ENCODE results near the gene ZNF670. TPM values are rescaled to one million over a fixed set of nuclear protein-coding genes. Genes with fewer than 3 reads are reported as not detected.

Gene ZNF670
- total and polyA plus RNA-seq, 9 donors, result 1.3 to 5.3 (median 4.1) TPM

- H3K36me3 ChIP-seq, result no peaks in the 10 kb centered on the region
- H3K27ac ChIP-seq, result no peak overlapping the region
- H3K4me3 ChIP-seq, result no peak overlapping the region
- no peaks in the 10 kb centered on the region for H3K27me3 ChIP-seq
- no peak for DNase-seq
- 89 to 91% (median 89%) methylated on average over 15 of the region's 15 CpGs for WGBS, 3 donors
- intact Hi-C loops (cut with DNase I), result no loop called here
- H3K9me3 ChIP-seq, result no peaks in the 10 kb centered on the region
- TF ChIP-seq POLR2A (IDR thresholded peaks at IDR 0.05) (no peak), CTCF (IDR thresholded peaks at IDR 0.05) (no peak), EP300 (IDR thresholded peaks at IDR 0.05) (no peak)
- H3K4me1 ChIP-seq (ENCODE audit: insufficient read depth), result peaks cover 4% of the 10 kb centered on the region
Measured at GRCh38 chr1:247105966-247106365, 27.4 kb upstream of the ZNF670 start.

GRCh38 chr1:247104965-247105364 is 26.4 kb upstream of the ZNF670 start:
- H3K4me3 ChIP-seq, result peak overlapping the region; percentile 96
- no peaks in the 10 kb centered on the region for H3K27me3 ChIP-seq
- H3K27ac ChIP-seq, result no peak overlapping the region
- H3K36me3 ChIP-seq, result no peaks in the 10 kb centered on the region
- WGBS, 3 donors, result 32 to 57% (median 47%) methylated on average over 13 of the region's 13 CpGs
- DNase-seq, result no peak
- H3K4me1 ChIP-seq (ENCODE audit: insufficient read depth), result peaks cover 1% of the 10 kb centered on the region
- no peaks in the 10 kb centered on the region for H3K9me3 ChIP-seq
- TF ChIP-seq CTCF (IDR thresholded peaks at IDR 0.05), result no peak
- TF ChIP-seq POLR2A (IDR thresholded peaks at IDR 0.05), result no peak
- TF ChIP-seq EP300 (IDR thresholded peaks at IDR 0.05), result no peak
- intact Hi-C loops (cut with DNase I), result no loop called here

GRCh38 chr1:247103859-247104591 is 25.4 kb upstream of the ZNF670 start, which contains the start of gene ZNF669:
ZNF669 (minus strand) TSS chr1:247104356; CDS start chr1:247104199, 157 bp downstream.
- intact Hi-C loops (cut with DNase I), result no loop called here
- H3K27ac ChIP-seq, result peak within 1 kb of the TSS; percentile 22 to 49
- TF ChIP-seq CTCF (IDR thresholded peaks at IDR 0.05) (no peak), POLR2A (IDR thresholded peaks at IDR 0.05) (peak; percentile 43), EP300 (IDR thresholded peaks at IDR 0.05) (no peak)
- no peaks in the 10 kb centered on the region for H3K9me3 ChIP-seq
- H3K36me3 ChIP-seq, result no peaks in the 10 kb centered on the region
- no peaks in the 10 kb centered on the region for H3K27me3 ChIP-seq
- WGBS, 3 donors, result 0% methylated on average over 46 to 58 of the region's 58 CpGs
- H3K4me1 ChIP-seq (ENCODE audit: insufficient read depth), result peaks cover 8% of the 10 kb centered on the region
- DNase-seq, result peak; percentile 92 to 96 (median 93)
- H3K4me3 ChIP-seq, result peak within 1 kb of the TSS; percentile 96

- DNase-seq, result no peak
- H3K27me3 ChIP-seq, result no peaks in the 10 kb centered on the region
- H3K9me3 ChIP-seq, result no peaks in the 10 kb centered on the region
- H3K36me3 ChIP-seq, result no peaks in the 10 kb centered on the region
- no peak for TF ChIP-seq POLR2A (IDR thresholded peaks at IDR 0.05)
- 91 to 97% (median 92%) methylated on average over 1 of the region's 1 CpG for WGBS, 3 donors
- no peak overlapping the region for H3K4me3 ChIP-seq
- H3K27ac ChIP-seq, result no peak overlapping the region
- H3K4me1 ChIP-seq (ENCODE audit: insufficient read depth), result peaks cover 8% of the 10 kb centered on the region
- intact Hi-C loops (cut with DNase I), result no loop called here
Measured at GRCh38 chr1:247102381-247102780, 23.8 kb upstream of the ZNF670 start.

GRCh38 chr1:247100676-247101279 is 22.2 kb upstream of the ZNF670 start:
- TF ChIP-seq CTCF (IDR thresholded peaks at IDR 0.05) (no peak), EP300 (IDR thresholded peaks at IDR 0.05) (no peak), POLR2A (IDR thresholded peaks at IDR 0.05) (no peak)
- Histone ChIP-seq H3K27ac (no peak overlapping the region), H3K4me3 (no peak overlapping the region), H3K9me3 (no peaks in the 10 kb centered on the region), H3K4me1 (ENCODE audit: insufficient read depth) (peaks cover 8% of the 10 kb centered on the region), H3K36me3 (no peaks in the 10 kb centered on the region), H3K27me3 (no peaks in the 10 kb centered on the region)
- intact Hi-C loops (cut with DNase I), result no loop called here
- no peak for DNase-seq
- 95 to 97% (median 96%) methylated on average over 9 of the region's 9 CpGs for WGBS, 3 donors

All from ovary (tissue), 9 donors.